Hematopoietic multipotent progenitor cell treated with erythropoietin and hydrocortisone succinate and interleukin-3 and kit ligand, for 4 days (in vitro differentiated cells): ENCODE measurements around the gene WDR82.
A peak's percentile ranks its signal among the peaks of the same experiment; 100 is the strongest.

Experiments
- DNase-seq: peaks from one replicate; pipeline ENCODE4 v3.0.0-alpha.2; 2015

WDR82 gene

GRCh38 chr3:52236424-52236886 lies 42.0 kb downstream of the WDR82 start:
- DNase-seq, result no peak

- DNase-seq, result no peak
Measured at GRCh38 chr3:52234516-52235447, 43.7 kb downstream of the WDR82 start.

DNA sequence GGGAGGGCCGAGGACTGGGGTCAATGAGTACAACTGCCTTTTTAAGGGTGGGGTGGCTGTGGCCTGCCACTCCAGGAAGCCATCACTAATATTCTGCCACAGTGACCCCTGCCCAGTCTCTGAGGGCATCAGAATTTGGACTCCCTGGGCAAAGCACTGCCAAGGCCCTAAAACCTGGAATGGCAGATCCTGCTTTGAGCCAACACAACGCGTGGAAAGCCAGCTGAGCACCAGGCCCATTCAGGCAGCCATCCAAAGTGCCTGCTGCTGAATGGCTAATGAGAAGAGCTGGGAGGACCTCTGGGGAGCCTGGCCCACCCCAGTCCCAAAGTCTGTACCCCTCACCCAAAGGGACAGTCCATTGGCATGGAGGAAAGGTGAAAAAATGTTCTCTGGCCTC lies 44.5 kb downstream of the WDR82 start:
- no peak for DNase-seq

DNA sequence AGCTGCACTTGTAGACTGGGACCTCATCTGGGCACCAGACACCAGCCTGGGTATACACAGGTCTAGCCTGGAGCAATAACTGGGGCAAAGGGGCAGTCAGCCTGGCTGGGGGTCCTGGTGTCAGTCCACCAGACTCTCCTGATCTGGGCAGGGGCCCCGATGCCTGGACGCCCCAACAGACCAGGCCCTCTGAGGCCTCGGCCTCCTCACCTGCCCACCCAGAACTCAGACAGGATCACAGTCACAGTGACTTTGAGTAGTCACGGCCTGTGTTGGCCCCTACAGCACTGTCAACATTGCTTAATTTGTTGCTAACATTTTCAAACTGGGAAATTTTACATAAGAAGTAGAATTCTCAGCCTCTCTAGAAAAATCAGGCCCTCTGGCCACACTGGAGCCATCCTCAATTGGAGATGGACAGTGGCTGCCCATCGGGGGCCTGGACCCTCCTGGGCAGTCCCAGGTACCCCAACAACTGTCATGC lies 45.3 kb downstream of the WDR82 start:
- DNase-seq, result no peak

- no peak for DNase-seq
Measured at GRCh38 chr3:52232279-52233107, 46.0 kb downstream of the WDR82 start.

GRCh38 chr3:52231502-52232278 lies 46.8 kb downstream of the WDR82 start:
- DNase-seq, result peak; percentile 91

DNA sequence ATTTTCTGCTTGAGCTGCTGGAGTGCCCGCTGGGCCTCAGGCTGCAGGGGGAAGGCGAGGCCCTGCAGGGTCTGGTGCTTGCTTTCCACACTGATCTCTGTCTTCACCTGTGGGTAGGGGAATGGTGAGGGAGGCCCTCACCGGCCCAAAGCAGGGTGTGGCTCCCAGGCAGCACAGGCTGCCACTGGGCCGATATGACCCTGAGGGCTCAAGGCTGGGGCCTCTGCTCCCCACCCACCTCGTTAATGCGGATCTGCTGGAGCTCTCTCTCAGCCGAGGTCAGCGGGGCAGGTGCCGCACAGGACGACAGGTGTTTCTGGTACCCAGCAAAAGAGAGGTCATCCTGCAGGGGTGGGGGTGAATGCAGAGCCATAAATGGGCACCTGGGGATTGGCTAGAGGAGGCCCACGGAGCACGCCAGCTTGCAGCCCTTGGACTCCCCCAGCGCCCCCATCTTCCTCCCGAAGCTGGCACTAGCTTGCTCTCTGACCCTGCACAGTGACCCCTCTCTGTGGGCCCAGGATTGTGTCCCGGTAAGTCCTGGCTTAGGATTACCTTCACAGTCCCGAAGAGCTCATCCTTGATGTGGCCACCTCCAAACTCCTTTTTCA lies 47.5 kb downstream of the WDR82 start:
- DNase-seq, result no peak

GRCh38 chr3:52230461-52230860 lies 48.0 kb downstream of the WDR82 start:
- no peak for DNase-seq

DNA sequence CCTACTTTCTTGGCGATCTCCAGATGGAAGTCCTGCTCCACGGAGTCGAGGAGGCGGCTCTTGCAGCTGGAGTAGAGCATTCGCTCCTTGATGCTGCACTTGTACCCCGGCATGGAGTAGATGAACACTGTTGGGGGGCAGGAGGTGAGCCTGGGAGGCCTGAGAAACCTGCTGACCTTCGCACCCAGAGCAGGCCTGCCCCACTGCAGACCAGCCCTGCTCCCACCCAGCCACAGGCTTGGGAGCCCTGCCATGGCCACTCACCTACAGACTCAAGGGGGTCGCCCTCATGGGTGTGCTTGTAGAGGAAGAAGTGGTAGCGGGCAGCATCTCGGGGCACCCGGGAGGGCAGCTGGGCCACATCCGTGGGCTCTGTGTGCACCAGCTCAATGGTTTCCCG lies 48.8 kb downstream of the WDR82 start:
- no peak for DNase-seq

DNA sequence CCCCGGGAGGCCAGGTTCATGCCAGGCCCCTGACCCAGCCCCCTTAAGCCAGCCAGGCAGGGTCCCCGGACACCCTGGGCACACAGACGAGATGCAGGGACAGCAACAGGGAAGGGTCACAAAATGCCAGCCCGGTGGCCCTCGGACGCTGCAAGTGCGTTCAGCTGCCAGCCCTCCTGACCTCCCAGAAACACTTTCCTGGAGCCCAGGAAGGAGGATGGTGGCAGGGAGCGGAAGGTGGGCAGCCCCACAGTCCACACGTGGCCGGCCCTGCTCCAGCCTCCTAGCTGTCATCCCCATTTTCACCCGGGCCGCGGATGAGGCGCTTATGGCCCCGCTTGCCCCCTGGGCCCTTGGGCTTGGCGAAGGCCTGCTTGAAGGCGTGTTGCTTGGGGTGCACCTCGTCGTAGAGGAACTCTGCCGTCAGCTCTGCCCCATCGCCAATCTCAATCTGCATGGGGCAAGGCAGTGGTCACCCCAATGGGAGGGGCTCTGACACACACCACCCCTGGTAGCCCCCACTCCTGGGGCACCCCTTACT lies 49.6 kb downstream of the WDR82 start:
- no peak for DNase-seq

DNA sequence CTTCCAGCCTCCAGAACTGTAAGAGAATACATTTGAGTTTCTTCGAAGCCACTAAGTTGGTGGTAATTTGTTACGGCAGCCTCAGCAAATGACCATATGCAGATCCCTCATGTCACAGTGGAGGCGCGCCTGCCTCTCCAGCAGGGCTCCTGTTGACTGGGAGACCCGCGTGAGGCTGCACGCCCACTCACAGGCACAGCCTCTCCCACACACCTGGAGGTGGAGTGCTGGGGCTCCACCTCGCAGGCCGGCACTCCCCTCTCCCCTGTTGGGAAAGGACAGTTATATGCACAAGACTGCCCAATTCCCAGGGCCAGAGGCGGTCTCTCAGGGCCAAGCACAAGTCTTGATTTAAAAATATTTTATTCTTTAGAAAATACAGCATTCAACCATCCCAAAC lies 50.2 kb downstream of the WDR82 start:
- no peak for DNase-seq

DNA sequence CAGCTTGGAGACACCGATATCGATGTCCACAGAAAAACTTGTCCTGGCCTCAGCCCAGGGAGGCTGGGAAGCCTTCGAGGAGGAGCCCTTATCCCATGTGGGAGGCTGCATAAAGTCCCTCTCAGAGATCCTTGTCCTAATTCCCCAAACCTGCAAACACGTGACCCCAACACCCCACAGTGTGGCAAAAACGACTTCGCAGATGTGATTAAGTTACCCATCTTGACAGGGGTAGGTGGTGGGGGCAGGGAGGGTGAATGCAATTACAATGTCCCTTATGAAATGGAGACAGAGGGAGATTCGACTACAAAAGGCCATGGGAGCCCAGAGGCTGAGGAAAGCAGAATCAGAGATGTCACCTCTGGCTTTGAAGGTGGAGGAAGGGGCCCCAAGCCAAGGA lies 50.7 kb downstream of the WDR82 start:
- DNase-seq, result no peak

DNA sequence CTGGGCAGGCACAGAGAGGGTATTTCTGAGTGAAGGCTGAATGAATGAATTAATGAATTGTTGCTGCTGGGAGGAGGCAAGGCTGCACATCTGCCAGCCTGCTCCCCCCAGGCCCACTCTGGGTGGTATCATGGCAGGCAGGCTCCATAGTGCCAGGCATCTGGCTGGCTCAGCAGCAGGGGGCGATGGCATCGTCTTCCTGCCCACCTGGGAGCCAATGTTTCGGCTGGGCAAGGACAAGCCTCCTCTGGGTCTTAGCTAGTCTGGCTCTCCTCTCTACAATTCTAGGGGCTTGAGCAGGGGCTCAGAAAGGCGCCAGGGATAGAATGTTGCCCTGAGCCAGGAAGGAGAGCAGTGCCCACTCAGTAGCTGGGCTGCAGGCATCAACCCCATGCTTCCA lies 51.3 kb downstream of the WDR82 start:
- no peak for DNase-seq

GRCh38 chr3:52226229-52226817 lies 52.1 kb downstream of the WDR82 start:
- peak; percentile 30 for DNase-seq

GRCh38 chr3:52225452-52226228 lies 52.8 kb downstream of the WDR82 start, which contains the start of gene TLR9:
Gene TLR9, minus strand, starts transcription at chr3:52225645. Its CDS starts 116 bp downstream, at chr3:52225529.
- DNase-seq, result peak; percentile 81

DNA sequence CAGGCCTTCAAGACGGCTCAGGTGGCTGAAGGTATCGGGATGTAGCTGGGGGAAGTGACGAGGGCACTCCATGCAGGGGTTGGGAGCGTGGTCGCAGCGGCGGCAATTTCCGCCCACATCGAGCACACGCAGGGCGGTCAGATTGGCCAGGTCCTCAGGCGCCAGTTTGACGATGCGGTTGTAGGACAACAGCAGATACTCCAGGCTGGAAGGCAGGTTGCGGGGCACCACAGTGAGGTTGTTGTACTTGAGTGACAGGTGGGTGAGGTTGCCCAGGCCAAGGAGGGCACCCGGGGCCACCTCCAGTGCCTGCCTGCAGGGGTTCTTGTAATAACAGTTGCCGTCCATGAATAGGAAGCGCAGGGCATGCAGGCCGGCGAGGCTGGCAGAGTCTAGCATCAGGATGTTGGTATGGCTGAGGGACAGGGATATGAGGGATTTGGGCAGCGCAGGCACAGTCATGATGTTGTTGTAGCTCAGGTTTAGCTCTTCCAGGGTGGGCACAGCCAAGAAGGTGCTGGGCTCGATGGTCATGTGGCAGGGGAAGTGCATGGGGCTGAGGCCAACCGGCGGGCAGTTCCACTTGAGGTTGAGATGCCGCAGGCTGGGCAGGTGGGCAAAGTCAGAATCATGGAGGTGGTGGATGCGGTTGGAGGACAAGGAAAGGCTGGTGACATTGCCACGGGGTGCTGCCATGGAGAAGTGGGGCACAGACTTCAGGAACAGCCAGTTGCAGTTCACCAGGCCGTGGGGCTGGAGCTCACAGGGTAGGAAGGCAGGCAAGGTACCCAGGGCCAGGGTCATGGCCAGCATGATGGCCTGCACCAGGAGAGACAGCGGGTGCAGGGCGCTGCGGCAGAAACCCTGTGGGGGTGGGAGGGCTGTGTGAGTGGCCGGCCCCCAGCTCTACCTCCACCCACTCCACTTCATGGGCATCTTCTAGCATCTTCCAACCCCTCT lies 54.7 kb downstream of the WDR82 start:
- DNase-seq, result no peak

DNA sequence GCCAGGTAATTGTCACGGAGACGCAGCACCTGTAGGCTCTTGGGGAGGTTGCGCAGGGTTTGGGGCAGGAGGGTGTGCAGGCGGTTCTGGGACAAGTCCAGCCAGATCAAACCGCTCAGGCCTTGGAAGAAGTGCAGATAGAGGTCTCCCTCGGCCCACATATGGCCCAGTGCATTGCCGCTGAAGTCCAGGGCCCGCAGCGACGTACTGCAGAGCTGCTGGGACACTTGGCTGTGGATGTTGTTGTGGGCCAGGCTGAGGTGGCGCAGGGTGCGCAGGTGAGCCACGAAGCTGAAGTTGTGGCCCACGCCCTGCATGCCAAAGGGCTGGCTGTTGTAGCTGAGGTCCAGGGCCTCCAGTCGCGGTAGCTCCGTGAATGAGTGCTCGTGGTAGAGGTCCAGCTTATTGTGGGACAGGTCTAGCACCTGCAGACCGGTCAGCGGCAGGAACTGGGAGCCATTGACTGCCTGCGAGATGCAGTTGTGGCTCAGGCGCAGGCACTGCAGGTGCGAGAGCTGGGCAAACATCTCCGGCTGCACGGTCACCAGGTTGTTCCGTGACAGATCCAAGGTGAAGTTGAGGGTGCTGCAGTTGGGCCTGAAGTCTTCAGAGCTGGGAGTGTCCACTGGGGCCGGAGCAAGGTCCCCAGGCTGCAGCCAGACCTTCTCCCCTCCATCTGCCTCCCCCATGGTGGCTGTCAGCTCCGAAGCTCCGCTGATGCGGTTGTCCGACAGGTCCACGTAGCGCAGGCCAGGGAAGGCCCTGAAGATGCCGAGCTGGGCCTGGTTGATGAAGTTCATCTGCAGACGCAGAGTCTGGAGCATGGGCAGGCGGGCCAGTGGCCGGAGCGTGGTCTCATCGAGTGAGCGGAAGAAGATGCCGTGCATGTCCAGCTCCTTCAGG lies 55.9 kb downstream of the WDR82 start:
- no peak for DNase-seq

DNA sequence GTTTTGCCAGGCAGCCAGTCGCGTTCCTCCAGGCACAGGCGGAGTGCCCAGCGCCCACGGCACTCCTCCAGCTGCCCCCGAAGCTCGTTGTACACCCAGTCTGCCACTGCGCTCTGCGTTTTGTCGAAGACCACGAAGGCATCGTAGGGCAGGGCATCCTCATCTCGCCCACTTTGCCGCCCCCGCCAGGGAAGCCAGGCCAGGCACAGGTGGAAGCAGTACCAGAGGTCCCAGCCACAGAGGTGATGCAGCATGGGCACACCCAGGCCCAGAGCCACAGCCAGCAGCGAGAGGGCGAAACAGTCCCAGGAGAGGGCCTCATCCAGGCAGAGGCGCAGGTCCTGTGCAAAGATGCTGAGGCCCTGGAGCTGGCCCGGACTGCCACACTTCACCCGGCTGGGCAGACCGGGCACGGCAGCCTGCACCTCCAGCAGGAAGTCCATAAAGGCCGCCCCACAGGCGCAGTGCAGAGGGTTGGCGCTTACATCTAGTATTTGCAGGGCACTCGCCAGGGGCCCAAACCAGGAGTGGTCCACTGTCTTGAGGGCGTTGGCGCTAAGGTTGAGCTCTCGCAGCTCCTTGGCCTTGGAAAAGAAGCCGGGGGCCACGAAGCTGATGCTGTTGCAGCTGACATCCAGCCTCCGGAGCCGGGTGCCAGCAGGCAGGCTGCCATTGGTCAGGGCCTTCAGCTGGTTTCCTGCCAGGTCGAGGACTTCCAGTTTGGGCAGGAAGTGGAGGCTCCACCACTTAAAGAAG lies 56.7 kb downstream of the WDR82 start:
- DNase-seq, result no peak
